GM06990 (cell line): ENCODE measurements around the gene NOXO1.

ENCODE experiments used
- DNase-seq: peaks from one replicate; pipeline ENCODE4 v3.0.0-alpha.2; 2011; ENCODE audit not compliant: insufficient read length; ENCODE audit errors: extremely low read depth
- H3K27me3 ChIP-seq: replicated peaks from 2 replicates; pipeline ENCODE4 v1.6.0; 2011; ENCODE audit warnings: low read length; ENCODE audit not compliant: control insufficient read depth, insufficient read depth
- H3K36me3 ChIP-seq: 2 replicates; pipeline ENCODE4 v1.5.1; 2011; ENCODE audit warnings: low read length; ENCODE audit not compliant: control insufficient read depth, insufficient read depth
- H3K4me3 ChIP-seq: replicated peaks from 2 replicates; pipeline ENCODE4 v1.5.1; 2011; ENCODE audit warnings: low read depth, mild to moderate bottlenecking, control low read depth, low read length
- CTCF ChIP-seq: IDR thresholded peaks from 2 replicates; pipeline ENCODE4 v1.5.1; 2011; ENCODE audit warnings: low read length, control low read depth, mild to moderate bottlenecking, inconsistent platforms; ENCODE audit not compliant: insufficient read depth, poor library complexity, severe bottlenecking

The NOXO1 gene

GRCh38 chr16:1991135-1991551 is 9.9 kb upstream of the NOXO1 start:
- no peak for TF ChIP-seq CTCF
- H3K27me3 ChIP-seq = no peaks in the 10 kb centered on the region
- peaks cover 5% of the 10 kb centered on the region for H3K36me3 ChIP-seq
- DNase-seq = peak; percentile 76
- H3K4me3 ChIP-seq = peak overlapping the region; percentile 61

- DNase-seq = no peak
- Histone ChIP-seq H3K36me3 (peaks cover 11% of the 10 kb centered on the region), H3K4me3 (peak overlapping the region; percentile 61), H3K27me3 (no peaks in the 10 kb centered on the region)
- TF ChIP-seq CTCF = no peak
Observed at GRCh38 chr16:1990351-1991134, 9.3 kb upstream of the NOXO1 start.

- no peak for TF ChIP-seq CTCF
- Histone ChIP-seq H3K27me3 (no peaks in the 10 kb centered on the region), H3K36me3 (peaks cover 11% of the 10 kb centered on the region), H3K4me3 (peak overlapping the region; percentile 61)
- no peak for DNase-seq
Observed at GRCh38 chr16:1990101-1990350, 8.8 kb upstream of the NOXO1 start.

- Histone ChIP-seq H3K4me3 (peak within 1 kb of the TSS; percentile 61), H3K27me3 (no peaks in the 10 kb centered on the region), H3K36me3 (peaks cover 11% of the 10 kb centered on the region)
- DNase-seq = no peak
- TF ChIP-seq CTCF = no peak
Observed at GRCh38 chr16:1989209-1990100, 8.2 kb upstream of the NOXO1 start, which contains the start of gene SYNGR3. Gene SYNGR3, plus strand, starts transcription at chr16:1989970. Its CDS starts 133 bp downstream, at chr16:1990103.

GRCh38 chr16:1987198-1987597 is 5.9 kb upstream of the NOXO1 start:
- DNase-seq = no peak
- H3K27me3 ChIP-seq = no peaks in the 10 kb centered on the region; the same call in 1 of the 2 replicates
- H3K4me3 ChIP-seq = no peak overlapping the region
- peaks cover 11% of the 10 kb centered on the region for H3K36me3 ChIP-seq
- TF ChIP-seq CTCF = no peak
